PC-9 (cell line): ENCODE measurements around the gene CD2AP. TPM values are rescaled to one million over a fixed set of nuclear protein-coding genes. Genes with fewer than 3 reads are reported as not detected.
"Not testable (repeated sequence)": the region's sequence is repeated elsewhere in the genome, so short reads cannot be mapped to it uniquely, and the experiment has no call there.

Experiments used
- BruUV-seq: library from RNA; stranded (reverse); fragments of 400-500 nt; replicated peaks from 2 replicates; lab custom pipeline; 2021; lab: Mats Ljungman, UMichigan
- CTCF ChIA-PET: fragments of 300-600 bp; sonication (Branson Sonifier 250); formaldehyde crosslinking; loops from one replicate; lab custom pipeline; 2022; ENCODE audit warnings: antibody characterized with exemption; lab: Charles Lee
- POLR2A ChIA-PET: fragments of 300-600 bp; sonication (Branson Sonifier 250); formaldehyde crosslinking; loops from one replicate; lab custom pipeline; 2022; ENCODE audit warnings: antibody characterized with exemption; ENCODE audit not compliant: unreplicated experiment; lab: Charles Lee
- DNase-seq, 2 experiments: peaks; one replicate each; pipeline versions ENCODE4 v3.0.0 to v3.0.0-alpha.2; 2015 to 2022; ENCODE audit warnings: mixed read lengths in 1 of 2
- H2AFZ ChIP-seq: fragments of 200-600 bp; sonication (generic); 2 replicates; pipeline ENCODE4 v1.8.1; 2017; ENCODE audit warnings: antibody characterized with exemption
- H3F3A ChIP-seq: fragments of 200-600 bp; sonication (generic); 2 replicates; pipeline ENCODE4 v1.8.1; 2017; ENCODE audit warnings: antibody characterized with exemption, mild to moderate bottlenecking, low read depth; ENCODE audit not compliant: insufficient read depth
- H3K27ac ChIP-seq: fragments of 200-600 bp; sonication (generic); 2 replicates; pipeline ENCODE4 v1.6.1; 2016; ENCODE audit warnings: mixed run types
- H3K27me3 ChIP-seq: fragments of 200-600 bp; sonication (generic); 2 replicates; pipeline ENCODE4 v1.6.1; 2016; ENCODE audit warnings: low read depth, mixed run types; ENCODE audit not compliant: insufficient read depth
- H3K36me3 ChIP-seq: fragments of 200-600 bp; sonication (generic); 2 replicates; pipeline ENCODE4 v1.6.1; 2016; ENCODE audit warnings: low read depth, mixed run types
- H3K4me1 ChIP-seq: fragments of 200-600 bp; sonication (generic); replicated peaks from 2 replicates; pipeline ENCODE4 v1.6.1; 2016; ENCODE audit warnings: mixed run types; ENCODE audit not compliant: insufficient read depth
- H3K4me2 ChIP-seq: fragments of 200-600 bp; sonication (generic); 2 replicates; pipeline ENCODE4 v1.6.1; 2017; ENCODE audit warnings: mixed run types
- H3K4me3 ChIP-seq: fragments of 200-600 bp; sonication (generic); 2 replicates; pipeline ENCODE4 v1.6.1; 2016; ENCODE audit warnings: mixed run types
- H3K79me2 ChIP-seq: fragments of 200-600 bp; sonication (generic); 2 replicates; pipeline ENCODE4 v1.6.1; 2017; ENCODE audit warnings: low read depth, mixed run types
- H3K9me2 ChIP-seq: fragments of 200-600 bp; sonication (generic); 2 replicates; pipeline ENCODE4 v1.8.1; 2017; ENCODE audit warnings: mild to moderate bottlenecking; ENCODE audit not compliant: insufficient read depth
- H3K9me3 ChIP-seq: fragments of 200-600 bp; sonication (generic); 2 replicates; pipeline ENCODE4 v1.8.1; 2016; ENCODE audit warnings: low read depth; ENCODE audit not compliant: insufficient read depth
- H4K20me1 ChIP-seq: fragments of 200-600 bp; sonication (generic); 2 replicates; pipeline ENCODE4 v1.8.1; 2017; ENCODE audit not compliant: insufficient read depth
- CTCF ChIP-seq: fragments of 200-600 bp; sonication (generic); conservative IDR thresholded peaks from 2 replicates; pipeline ENCODE4 v1.6.1; 2017; ENCODE audit warnings: mixed run types, antibody characterized with exemption, mild to moderate bottlenecking, moderate library complexity
- EZH2 ChIP-seq: fragments of 200-600 bp; sonication (generic); IDR thresholded peaks from 2 replicates; pipeline ENCODE4 v1.8.0; 2017; ENCODE audit warnings: antibody characterized with exemption, low read depth
- intact Hi-C: fragments of 100-400 bp; cut with micrococcal nuclease; formaldehyde crosslinking; loops from one replicate; pipeline ENCODE4 v1.10.0; 2022; ENCODE audit not compliant: unreplicated experiment
- total RNA-seq: library from RNA; stranded (reverse); gene quantifications from 2 replicates; pipeline ENCODE4 v1.2.3, GENCODE V29; 2021

The CD2AP gene
- total RNA-seq, 1 experiment from 2014 or later: 55.5 TPM

- Histone ChIP-seq H3K9me2 (0 out of 2 replicates have a peak, but pooled peaks cover 6% of the 10 kb centered on the region), H3K79me2 (no peaks in the 10 kb centered on the region), H4K20me1 (no peaks in the 10 kb centered on the region), H3K36me3 (no peaks in the 10 kb centered on the region), H3K27me3 (no peaks in the 10 kb centered on the region), H3F3A (no peaks in the 10 kb centered on the region), H3K4me2 (no peak overlapping the region), H3K9me3 (0 out of 2 replicates have a peak, but pooled peaks cover 4% of the 10 kb centered on the region), H3K27ac (no peak overlapping the region), H2AFZ (no peak overlapping the region), H3K4me3 (no peak overlapping the region), H3K4me1 (no peaks in the 10 kb centered on the region)
- DNase-seq: no peak
- TF ChIP-seq CTCF: no peak
- TF ChIP-seq EZH2: no peak
- POLR2A ChIA-PET: interaction anchor here (0.7 kb wide), 1 partner anchor 20 kb away, joined by 8 read pairs; no protein-coding TSS in a partner anchor
- CTCF ChIA-PET: no interaction called here
- no TSS peak for BruUV-seq
- intact Hi-C loops: no loop called here
Observed at GRCh38 chr6:47440719-47441118, 36.9 kb upstream of the CD2AP start.

GRCh38 chr6:47444964-47445363 lies 32.6 kb upstream of the CD2AP start:
- H3K9me3 ChIP-seq, H3K9me2 ChIP-seq, H3K4me2 ChIP-seq, H3K36me3 ChIP-seq, POLR2A ChIA-PET, H3K79me2 ChIP-seq, H3K4me3 ChIP-seq, H4K20me1 ChIP-seq, BruUV-seq, CTCF ChIA-PET, DNase-seq, H2AFZ ChIP-seq, intact Hi-C loops, H3K27me3 ChIP-seq, H3K4me1 ChIP-seq, H3K27ac ChIP-seq, H3F3A ChIP-seq: not testable (repeated sequence)

- H3K4me3 ChIP-seq: no peak overlapping the region
- ChIA-PET POLR2A (no interaction called here), CTCF (interaction anchor here (0.6 kb wide), 1 partner anchor 510 kb away, joined by 3 read pairs; no protein-coding TSS in a partner anchor)
- intact Hi-C loops: no loop called here
- 0 out of 2 replicates have a peak, but pooled peaks cover 4% of the 10 kb centered on the region for H3K9me3 ChIP-seq
- H4K20me1 ChIP-seq: no peaks in the 10 kb centered on the region
- no peaks in the 10 kb centered on the region for H3K27me3 ChIP-seq
- no peaks in the 10 kb centered on the region for H3K79me2 ChIP-seq
- H3K9me2 ChIP-seq: no peaks in the 10 kb centered on the region
- H3F3A ChIP-seq: 0 out of 2 replicates have a peak, but pooled peaks cover 3% of the 10 kb centered on the region
- no peak overlapping the region for H3K4me2 ChIP-seq
- no peak overlapping the region for H2AFZ ChIP-seq
- no peaks in the 10 kb centered on the region for H3K36me3 ChIP-seq
- H3K4me1 ChIP-seq: no peaks in the 10 kb centered on the region
- no peak overlapping the region for H3K27ac ChIP-seq
- BruUV-seq: no TSS peak
- DNase-seq: no peak
- TF ChIP-seq CTCF (no peak), EZH2 (no peak)
Observed at GRCh38 chr6:47446669-47447330, 30.8 kb upstream of the CD2AP start.
